WTC11 (cell line): ENCODE results near the gene TAC3.

Experiments used
- ELF4 ChIP-seq: sonication (generic); formaldehyde crosslinking; IDR thresholded peaks from 2 replicates; pipeline ENCODE4 v1.8.1; 2022; ENCODE audit warnings: low read depth, mild to moderate bottlenecking, moderate library complexity, missing genetic modification reagents
- ESRRA ChIP-seq: sonication (generic); formaldehyde crosslinking; IDR thresholded peaks from 2 replicates; pipeline ENCODE4 v1.8.1; 2022; ENCODE audit warnings: mild to moderate bottlenecking, missing genetic modification reagents, borderline replicate concordance
- ETV6 ChIP-seq: sonication (generic); formaldehyde crosslinking; IDR thresholded peaks from 2 replicates; pipeline ENCODE4 v1.8.1; 2022; ENCODE audit warnings: mild to moderate bottlenecking, missing genetic modification reagents
- MYBL2 ChIP-seq: sonication (generic); formaldehyde crosslinking; IDR thresholded peaks from 2 replicates; pipeline ENCODE4 v1.8.1; 2023; ENCODE audit warnings: mild to moderate bottlenecking, moderate library complexity, missing genetic modification reagents
- NFYB ChIP-seq: sonication (generic); formaldehyde crosslinking; conservative IDR thresholded peaks from 2 replicates; pipeline ENCODE4 v1.8.0; 2022; ENCODE audit warnings: low read depth, missing genetic modification reagents
- ZBTB21 ChIP-seq: sonication (generic); formaldehyde crosslinking; IDR thresholded peaks from 2 replicates; pipeline ENCODE4 v1.8.1; 2023; ENCODE audit warnings: mild to moderate bottlenecking, missing genetic modification reagents, borderline replicate concordance
- ZNF121 ChIP-seq: sonication (generic); formaldehyde crosslinking; IDR thresholded peaks from 2 replicates; pipeline ENCODE4 v1.8.0; 2023; ENCODE audit warnings: missing genetic modification reagents
- TF ChIP-seq, protein P1 (sequence below): fragments of 200-600 bp; IDR thresholded peaks from 2 replicates; pipeline ENCODE4 v1.8.0; 2022; ENCODE audit warnings: antibody characterized with exemption
- TF ChIP-seq, protein P2 (sequence below): sonication (generic); formaldehyde crosslinking; IDR thresholded peaks from 2 replicates; pipeline ENCODE4 v1.8.1; 2023; ENCODE audit warnings: mild to moderate bottlenecking, missing genetic modification reagents, moderate library complexity
- TF ChIP-seq, protein P3 (sequence below): sonication (generic); formaldehyde crosslinking; IDR thresholded peaks from 2 replicates; pipeline ENCODE4 v1.8.1; 2023; ENCODE audit warnings: mild to moderate bottlenecking, missing genetic modification reagents, borderline replicate concordance
- TF ChIP-seq, protein P4 (sequence below): sonication (generic); formaldehyde crosslinking; IDR thresholded peaks from 2 replicates; pipeline ENCODE4 v1.8.0; 2022; ENCODE audit warnings: mild to moderate bottlenecking, missing genetic modification reagents
- TF ChIP-seq, protein P5 (sequence below): sonication (generic); formaldehyde crosslinking; IDR thresholded peaks from 2 replicates; pipeline ENCODE4 v1.8.0; 2022; ENCODE audit warnings: mild to moderate bottlenecking, missing genetic modification reagents
- TF ChIP-seq, protein P6 (sequence below): sonication (generic); formaldehyde crosslinking; IDR thresholded peaks from 2 replicates; pipeline ENCODE4 v1.8.1; 2023; ENCODE audit warnings: mild to moderate bottlenecking, missing genetic modification reagents, moderate library complexity

DNA sequence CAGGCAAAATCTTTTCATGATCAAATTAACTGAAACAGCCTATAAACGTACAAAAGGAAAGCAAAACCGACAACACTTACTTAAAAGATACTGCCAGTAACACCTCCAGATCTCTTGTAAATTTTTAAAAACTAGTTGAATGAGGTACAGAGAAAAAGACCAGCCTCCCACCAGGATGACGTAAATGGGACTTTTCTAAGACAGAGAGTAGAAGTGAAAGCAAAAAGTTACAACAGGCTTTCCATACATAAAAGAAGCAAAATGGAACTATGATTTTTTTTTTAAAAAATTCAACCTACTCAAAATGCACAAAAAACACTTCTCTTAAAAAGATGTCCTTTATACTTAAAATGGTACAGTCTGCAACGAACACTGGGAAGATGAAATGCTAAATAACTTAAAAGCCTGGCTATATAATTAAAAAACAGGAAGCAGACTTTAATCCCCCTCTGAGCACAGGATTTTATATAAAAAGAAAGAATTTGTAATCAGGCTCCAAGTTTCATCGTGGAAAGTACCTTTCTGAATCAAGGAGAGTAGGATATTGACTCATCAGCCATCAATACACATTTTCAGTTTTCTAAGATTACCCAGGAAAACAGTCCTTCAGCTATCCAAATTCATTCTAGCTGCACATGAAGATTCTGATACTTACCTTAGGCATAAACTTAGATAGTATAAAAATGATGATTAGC is 47.8 kb upstream of the TAC3 start:
- TF ChIP-seq, protein P1, sequence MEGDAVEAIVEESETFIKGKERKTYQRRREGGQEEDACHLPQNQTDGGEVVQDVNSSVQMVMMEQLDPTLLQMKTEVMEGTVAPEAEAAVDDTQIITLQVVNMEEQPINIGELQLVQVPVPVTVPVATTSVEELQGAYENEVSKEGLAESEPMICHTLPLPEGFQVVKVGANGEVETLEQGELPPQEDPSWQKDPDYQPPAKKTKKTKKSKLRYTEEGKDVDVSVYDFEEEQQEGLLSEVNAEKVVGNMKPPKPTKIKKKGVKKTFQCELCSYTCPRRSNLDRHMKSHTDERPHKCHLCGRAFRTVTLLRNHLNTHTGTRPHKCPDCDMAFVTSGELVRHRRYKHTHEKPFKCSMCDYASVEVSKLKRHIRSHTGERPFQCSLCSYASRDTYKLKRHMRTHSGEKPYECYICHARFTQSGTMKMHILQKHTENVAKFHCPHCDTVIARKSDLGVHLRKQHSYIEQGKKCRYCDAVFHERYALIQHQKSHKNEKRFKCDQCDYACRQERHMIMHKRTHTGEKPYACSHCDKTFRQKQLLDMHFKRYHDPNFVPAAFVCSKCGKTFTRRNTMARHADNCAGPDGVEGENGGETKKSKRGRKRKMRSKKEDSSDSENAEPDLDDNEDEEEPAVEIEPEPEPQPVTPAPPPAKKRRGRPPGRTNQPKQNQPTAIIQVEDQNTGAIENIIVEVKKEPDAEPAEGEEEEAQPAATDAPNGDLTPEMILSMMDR = no peak
- no peak for TF ChIP-seq NFYB (CRISPR knock-in tag)
- TF ChIP-seq, protein P2, sequence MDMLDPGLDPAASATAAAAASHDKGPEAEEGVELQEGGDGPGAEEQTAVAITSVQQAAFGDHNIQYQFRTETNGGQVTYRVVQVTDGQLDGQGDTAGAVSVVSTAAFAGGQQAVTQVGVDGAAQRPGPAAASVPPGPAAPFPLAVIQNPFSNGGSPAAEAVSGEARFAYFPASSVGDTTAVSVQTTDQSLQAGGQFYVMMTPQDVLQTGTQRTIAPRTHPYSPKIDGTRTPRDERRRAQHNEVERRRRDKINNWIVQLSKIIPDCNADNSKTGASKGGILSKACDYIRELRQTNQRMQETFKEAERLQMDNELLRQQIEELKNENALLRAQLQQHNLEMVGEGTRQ (CRISPR knock-in tag) = no peak
- no peak for TF ChIP-seq ELF4 (CRISPR knock-in tag)
- TF ChIP-seq ZNF121 (CRISPR knock-in tag) = no peak
- TF ChIP-seq, protein P3, sequence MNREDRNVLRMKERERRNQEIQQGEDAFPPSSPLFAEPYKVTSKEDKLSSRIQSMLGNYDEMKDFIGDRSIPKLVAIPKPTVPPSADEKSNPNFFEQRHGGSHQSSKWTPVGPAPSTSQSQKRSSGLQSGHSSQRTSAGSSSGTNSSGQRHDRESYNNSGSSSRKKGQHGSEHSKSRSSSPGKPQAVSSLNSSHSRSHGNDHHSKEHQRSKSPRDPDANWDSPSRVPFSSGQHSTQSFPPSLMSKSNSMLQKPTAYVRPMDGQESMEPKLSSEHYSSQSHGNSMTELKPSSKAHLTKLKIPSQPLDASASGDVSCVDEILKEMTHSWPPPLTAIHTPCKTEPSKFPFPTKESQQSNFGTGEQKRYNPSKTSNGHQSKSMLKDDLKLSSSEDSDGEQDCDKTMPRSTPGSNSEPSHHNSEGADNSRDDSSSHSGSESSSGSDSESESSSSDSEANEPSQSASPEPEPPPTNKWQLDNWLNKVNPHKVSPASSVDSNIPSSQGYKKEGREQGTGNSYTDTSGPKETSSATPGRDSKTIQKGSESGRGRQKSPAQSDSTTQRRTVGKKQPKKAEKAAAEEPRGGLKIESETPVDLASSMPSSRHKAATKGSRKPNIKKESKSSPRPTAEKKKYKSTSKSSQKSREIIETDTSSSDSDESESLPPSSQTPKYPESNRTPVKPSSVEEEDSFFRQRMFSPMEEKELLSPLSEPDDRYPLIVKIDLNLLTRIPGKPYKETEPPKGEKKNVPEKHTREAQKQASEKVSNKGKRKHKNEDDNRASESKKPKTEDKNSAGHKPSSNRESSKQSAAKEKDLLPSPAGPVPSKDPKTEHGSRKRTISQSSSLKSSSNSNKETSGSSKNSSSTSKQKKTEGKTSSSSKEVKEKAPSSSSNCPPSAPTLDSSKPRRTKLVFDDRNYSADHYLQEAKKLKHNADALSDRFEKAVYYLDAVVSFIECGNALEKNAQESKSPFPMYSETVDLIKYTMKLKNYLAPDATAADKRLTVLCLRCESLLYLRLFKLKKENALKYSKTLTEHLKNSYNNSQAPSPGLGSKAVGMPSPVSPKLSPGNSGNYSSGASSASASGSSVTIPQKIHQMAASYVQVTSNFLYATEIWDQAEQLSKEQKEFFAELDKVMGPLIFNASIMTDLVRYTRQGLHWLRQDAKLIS (CRISPR knock-in tag) = no peak
- no peak for TF ChIP-seq ESRRA (CRISPR knock-in tag)
- TF ChIP-seq, protein P4, sequence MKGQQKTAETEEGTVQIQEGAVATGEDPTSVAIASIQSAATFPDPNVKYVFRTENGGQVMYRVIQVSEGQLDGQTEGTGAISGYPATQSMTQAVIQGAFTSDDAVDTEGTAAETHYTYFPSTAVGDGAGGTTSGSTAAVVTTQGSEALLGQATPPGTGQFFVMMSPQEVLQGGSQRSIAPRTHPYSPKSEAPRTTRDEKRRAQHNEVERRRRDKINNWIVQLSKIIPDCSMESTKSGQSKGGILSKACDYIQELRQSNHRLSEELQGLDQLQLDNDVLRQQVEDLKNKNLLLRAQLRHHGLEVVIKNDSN (CRISPR knock-in tag) = no peak
- no peak for TF ChIP-seq ZBTB21 (CRISPR knock-in tag)
- no peak for TF ChIP-seq MYBL2 (CRISPR knock-in tag)
- TF ChIP-seq, protein P5, sequence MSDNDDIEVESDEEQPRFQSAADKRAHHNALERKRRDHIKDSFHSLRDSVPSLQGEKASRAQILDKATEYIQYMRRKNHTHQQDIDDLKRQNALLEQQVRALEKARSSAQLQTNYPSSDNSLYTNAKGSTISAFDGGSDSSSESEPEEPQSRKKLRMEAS (CRISPR knock-in tag) = no peak
- TF ChIP-seq, protein P6, sequence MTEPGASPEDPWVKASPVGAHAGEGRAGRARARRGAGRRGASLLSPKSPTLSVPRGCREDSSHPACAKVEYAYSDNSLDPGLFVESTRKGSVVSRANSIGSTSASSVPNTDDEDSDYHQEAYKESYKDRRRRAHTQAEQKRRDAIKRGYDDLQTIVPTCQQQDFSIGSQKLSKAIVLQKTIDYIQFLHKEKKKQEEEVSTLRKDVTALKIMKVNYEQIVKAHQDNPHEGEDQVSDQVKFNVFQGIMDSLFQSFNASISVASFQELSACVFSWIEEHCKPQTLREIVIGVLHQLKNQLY = no peak
- TF ChIP-seq ETV6 (CRISPR knock-in tag) = no peak
